GM18499 (cell line): Measurements from ENCODE around the gene MARCHF7.
"Not testable (repeated sequence)": the region's sequence is repeated elsewhere in the genome, so short reads cannot be mapped to it uniquely, and the experiment has no call there.

Experiments used
- ATAC-seq: cut with Tn5 transposase; IDR thresholded peaks from one replicate; pipeline ENCODE4 v1.9.1; 2021; ENCODE audit warnings: moderate number of reproducible peaks; ENCODE audit not compliant: insufficient read depth, unreplicated experiment

The MARCHF7 gene

GRCh38 chr2:159712143-159712928, at the start of gene MARCHF7:
TSS of gene MARCHF7 (plus strand) at chr2:159712506. CDS start at chr2:159729023, 16,517 bp downstream.
- ATAC-seq: peak; percentile 76

- not testable (repeated sequence) for ATAC-seq
Observed at GRCh38 chr2:159667423-159667822, 44.9 kb upstream of the MARCHF7 start.

- no peak for ATAC-seq
Observed at GRCh38 chr2:159671047-159671446, 41.3 kb upstream of the MARCHF7 start.

- no peak for ATAC-seq
Observed at GRCh38 chr2:159677654-159678053, 34.7 kb upstream of the MARCHF7 start.

- no peak for ATAC-seq
Observed at GRCh38 chr2:159680692-159681091, 31.6 kb upstream of the MARCHF7 start.

GRCh38 chr2:159683817-159684216, 28.5 kb upstream of the MARCHF7 start:
- ATAC-seq: no peak

GRCh38 chr2:159684796-159685195, 27.5 kb upstream of the MARCHF7 start:
- ATAC-seq: no peak

GRCh38 chr2:159694500-159695040, 17.7 kb upstream of the MARCHF7 start:
- no peak for ATAC-seq

- no peak for ATAC-seq
Observed at GRCh38 chr2:159695795-159696448, 16.4 kb upstream of the MARCHF7 start.

- ATAC-seq: no peak
Observed at GRCh38 chr2:159703491-159703890, 8.8 kb upstream of the MARCHF7 start.

- ATAC-seq: no peak
Observed at GRCh38 chr2:159706385-159706980, 5.8 kb upstream of the MARCHF7 start.

- no peak for ATAC-seq
Observed at GRCh38 chr2:159708066-159708760, 4.1 kb upstream of the MARCHF7 start.

- ATAC-seq: no peak
Observed at GRCh38 chr2:159710601-159711180, 1.6 kb upstream of the MARCHF7 start.

- ATAC-seq: no peak
Observed at GRCh38 chr2:159711562-159712142, 654 bp upstream of the MARCHF7 start.

GRCh38 chr2:159712929-159713420, 669 bp downstream of the MARCHF7 start:
- ATAC-seq: no peak

GRCh38 chr2:159713631-159714246, 1.4 kb downstream of the MARCHF7 start:
- ATAC-seq: no peak

GRCh38 chr2:159714247-159714930, 2.1 kb downstream of the MARCHF7 start:
- no peak for ATAC-seq

- no peak for ATAC-seq
Observed at GRCh38 chr2:159715451-159715850, 3.1 kb downstream of the MARCHF7 start.

GRCh38 chr2:159716409-159716808, 4.1 kb downstream of the MARCHF7 start:
- not testable (repeated sequence) for ATAC-seq
